Measurements from ENCODE around the gene VSTM1. TPM values are rescaled to one million over a fixed set of nuclear protein-coding genes. Genes with fewer than 3 reads are reported as not detected.

Gene VSTM1
- total and polyA plus RNA-seq, 2 of the 8 experiments (the other 6 are each of a cell fraction or from before 2014, with no cell fraction given) = 0.12 to 0.65 TPM

DNA sequence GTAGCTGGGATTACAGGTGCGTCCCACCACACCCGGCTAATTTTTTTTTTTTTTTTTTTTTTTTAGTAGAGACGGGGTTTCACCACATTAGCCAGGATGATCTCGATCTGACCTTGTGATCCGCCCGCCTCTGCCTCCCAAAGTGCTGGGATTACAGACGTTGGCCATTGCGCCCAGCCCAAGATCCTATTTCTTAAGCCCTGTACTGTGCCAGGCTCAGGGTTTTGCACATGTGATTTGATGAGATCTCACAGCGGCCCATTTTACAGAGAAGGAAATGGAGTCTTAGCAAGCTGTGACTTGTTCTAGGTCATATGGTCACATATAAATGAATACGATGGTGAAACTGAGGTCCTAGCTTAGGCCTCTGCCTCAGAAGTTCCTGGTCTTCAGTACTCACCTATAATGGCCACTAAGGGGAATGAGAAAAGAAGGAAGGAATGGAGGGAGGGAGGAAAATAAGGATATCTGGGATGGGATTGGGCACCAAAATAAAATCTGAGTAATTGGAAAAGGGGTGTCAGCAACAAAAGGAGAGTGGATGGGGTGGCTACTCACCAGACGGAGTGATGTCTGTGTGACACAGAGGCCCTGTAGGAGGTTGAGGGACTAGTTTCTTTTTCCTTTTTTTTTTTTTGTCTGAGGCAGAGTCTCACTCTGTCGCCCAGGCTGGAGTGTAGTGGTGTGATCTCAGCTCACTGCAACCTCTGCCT, 35.6 kb upstream of the VSTM1 start:
- POLR2A ChIA-PET (ENCODE audit: partially characterized antibody) = interaction anchor here (0.7 to 6.1 kb wide), 6 partner anchors 11 to 240 kb away, joined by 3 to 37 read pairs (median 4); partner anchors contain the start of genes PRPF31, RPS9 and TFPT
- 87% methylated on average over 10 of the region's 12 CpGs; no CpG with 5 or more reads in 1 of the 2 experiments for WGBS, 2 experiments (ENCODE audit: extremely low coverage in 1 of 2, insufficient coverage in 1 of 2, insufficient read length in 1 of 2, insufficient replicate concordance in 2 of 2, low coverage in 1 of 2, low lambda C conversion rate in 2 of 2, missing lambda C conversion rate in 1 of 2)
- no peak overlapping the region for H3K56ac ChIP-seq (replicated peaks; ENCODE audit: insufficient read length, low read depth, low read length)
- no peak overlapping the region for H2AFZ ChIP-seq (ENCODE audit: low read length)
- no peak overlapping the region for H2AK5ac ChIP-seq (ENCODE audit: low read depth, low read length)
- no peaks in the 10 kb centered on the region; a peak in 1 of 4 replicates for H3K9me3 ChIP-seq (ENCODE audit: insufficient read depth in 2 of 2, low read depth in 1 of 2, low read length in 1 of 2)
- H4K8ac ChIP-seq (ENCODE audit: extremely low read depth, insufficient read depth, low read length) = no peak overlapping the region
- no peaks in the 10 kb centered on the region for H3K79me1 ChIP-seq (ENCODE audit: low read depth, low read length)
- H3K23me2 ChIP-seq (ENCODE audit: low read depth, low read length) = peaks cover 18% of the 10 kb centered on the region
- DNase-seq (ENCODE audit: low read depth in 1 of 2, low spot score in 2 of 2) = no peak
- H3K4ac ChIP-seq (replicated peaks; ENCODE audit: insufficient read length, low read depth, low read length) = no peak overlapping the region
- H3K4me1 ChIP-seq (replicated peaks in 1 of 4; ENCODE audit: control insufficient read depth in 3 of 4, insufficient read depth in 4 of 4, low read length in 3 of 4) = peaks cover 0 to 5% (median 2%) of the 10 kb centered on the region in 4 experiments; a peak in 4 of 7 replicates
- peaks cover 0 to 1% (median 0%) of the 10 kb centered on the region in 4 experiments; a peak in 1 of 8 replicates for H3K36me3 ChIP-seq (ENCODE audit: control insufficient read depth in 2 of 4, insufficient read depth in 4 of 4, low read length in 3 of 4)
- no peak overlapping the region for H2BK120ac ChIP-seq (replicated peaks; ENCODE audit: low read depth, low read length)
- no peak overlapping the region for H4K5ac ChIP-seq (ENCODE audit: insufficient read length, low read depth, low read length)
- no peak overlapping the region for H2BK15ac ChIP-seq (ENCODE audit: low read length)
- H3K14ac ChIP-seq (ENCODE audit: insufficient read length) = no peak overlapping the region
- H4K91ac ChIP-seq (replicated peaks; ENCODE audit: insufficient read length, low read length) = no peak overlapping the region
- CTCF ChIA-PET (ENCODE audit: partially characterized antibody) = interaction anchor here (1.4 kb wide), 1 partner anchor 70 kb away, joined by 3 read pairs; no protein-coding TSS in a partner anchor
- H2BK5ac ChIP-seq (ENCODE audit: low read depth, low read length) = no peak overlapping the region
- no peak overlapping the region for H3K4me2 ChIP-seq (ENCODE audit: insufficient read depth in 1 of 2, low read depth in 2 of 2, low read length in 2 of 2)
- H3K4me3 ChIP-seq (ENCODE audit: extremely low read depth in 1 of 4, insufficient read depth in 2 of 4, low read depth in 3 of 4, low read length in 4 of 4) = no peak overlapping the region
- H2BK20ac ChIP-seq (ENCODE audit: low read length) = no peak overlapping the region
- peaks cover 0 to 1% of the 10 kb centered on the region in 2 experiments for H4K20me1 ChIP-seq (replicated peaks in 1 of 2; ENCODE audit: control insufficient read depth in 1 of 2, insufficient read depth in 2 of 2, low read length in 2 of 2)
- FAIRE-seq = no peak
- peaks cover 0 to 10% of the 10 kb centered on the region in 2 experiments; a peak in 2 of 4 replicates for H3K79me2 ChIP-seq (ENCODE audit: control insufficient read depth in 1 of 2, insufficient read depth in 2 of 2, low read length in 2 of 2)
- H3K23ac ChIP-seq (ENCODE audit: insufficient read length) = no peak overlapping the region
- no peak for TF ChIP-seq CBX8 (IDR thresholded peaks at IDR 0.05; ENCODE audit: borderline replicate concordance, low read depth, low read length)
- TF ChIP-seq TBP (IDR thresholded peaks at IDR 0.05; ENCODE audit: low read depth, low read length) = no peak
- H3K9ac ChIP-seq (replicated peaks in 1 of 4; ENCODE audit: extremely low read depth in 1 of 4, low read depth in 3 of 4, low read length in 3 of 4) = no peak overlapping the region
- H3K18ac ChIP-seq (ENCODE audit: extremely low read depth, low read length) = no peak overlapping the region
- peaks cover 6 to 29% (median 18%) of the 10 kb centered on the region in 4 experiments for H3K27me3 ChIP-seq (replicated peaks in 1 of 4; ENCODE audit: control insufficient read depth in 3 of 4, extremely low read depth in 1 of 4, insufficient read depth in 3 of 4, low read length in 3 of 4)
- no peak overlapping the region for H2BK12ac ChIP-seq (ENCODE audit: low read depth, low read length)
- no peak overlapping the region for H3K27ac ChIP-seq (ENCODE audit: low read depth, low read length)
